OCI-LY3 (cell line): ENCODE data around the gene OR2T27.

Experiments used
- CTCF ChIP-seq: fragments of 200-600, 300-600 bp; sonication (generic); IDR thresholded peaks from 2 replicates; pipeline ENCODE4 v1.5.1; 2014; ENCODE audit warnings: antibody characterized with exemption, low read length, low read depth
- EZH2phosphoT487 ChIP-seq: fragments of 200-600 bp; shearing (Covaris generic); IDR thresholded peaks from 2 replicates; pipeline ENCODE4 v1.6.1; 2018; ENCODE audit warnings: antibody characterized with exemption, mixed run types, low read depth

DNA sequence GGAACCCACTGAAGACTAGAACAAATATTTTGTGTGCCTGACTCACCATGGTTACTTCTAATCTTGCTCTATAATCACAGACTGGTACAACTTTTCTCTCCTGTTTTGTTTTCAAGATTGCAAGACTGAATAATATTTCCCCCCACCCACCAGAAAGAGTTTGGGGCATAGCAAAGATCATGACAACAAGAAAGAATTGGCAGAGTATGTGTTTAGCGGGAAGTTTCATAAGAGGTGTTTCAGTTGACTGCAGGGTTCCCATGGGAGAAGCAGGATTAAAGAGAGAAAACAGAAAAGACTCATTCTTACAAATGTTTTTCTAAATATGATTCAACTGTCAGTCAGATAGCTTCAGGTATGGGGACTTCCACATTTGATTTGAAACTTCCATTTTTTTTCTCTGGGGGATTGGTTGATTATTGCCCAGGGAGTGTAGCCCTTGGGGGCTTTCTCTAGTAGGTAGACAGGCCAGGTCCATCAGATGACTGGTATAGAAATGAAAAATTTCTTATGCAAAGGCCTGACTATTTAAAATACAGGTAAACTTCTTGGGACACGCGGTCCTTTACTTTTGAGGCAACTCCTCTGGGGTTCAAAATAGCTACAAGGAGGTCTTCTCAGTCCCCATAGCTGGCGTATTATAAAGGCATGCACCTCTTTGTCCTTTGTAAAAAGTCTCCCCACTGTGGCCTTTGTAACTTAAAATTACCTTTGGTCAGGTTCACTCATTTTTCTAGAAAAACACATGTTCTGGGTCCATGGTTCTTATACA lies 33.4 kb upstream of the OR2T27 start:
- TF ChIP-seq CTCF (no peak), EZH2phosphoT487 (no peak)
